Liver (tissue), 9 donors: ENCODE measurements around the gene CCDC33. TPM values are rescaled to one million over a fixed set of nuclear protein-coding genes. Genes with fewer than 3 reads are reported as not detected.

ENCODE experiments used
- DNase-seq: peaks from one replicate; pipeline ENCODE4 v3.0.0-alpha.2; 2017; ENCODE audit warnings: low spot score
- H3K27ac ChIP-seq, 2 donors: one replicate each; pipeline ENCODE4 v1.7.0; 2013; ENCODE audit warnings: inconsistent platforms in 2 of 2, low read length in 2 of 2, control low read depth in 1 of 2, low read depth in 1 of 2, mild to moderate bottlenecking in 1 of 2
- H3K27me3 ChIP-seq, 4 donors: one replicate each; pipeline versions ENCODE4 v1.6.1 to v1.7.0; 2013; ENCODE audit warnings: low read length in 3 of 4, inconsistent platforms in 1 of 4, mild to moderate bottlenecking in 1 of 4, moderate library complexity in 1 of 4; ENCODE audit not compliant: control insufficient read depth in 4 of 4, insufficient read depth in 4 of 4
- H3K36me3 ChIP-seq, 4 donors: one replicate each; pipeline versions ENCODE4 v1.6.1 to v1.7.0; 2013; ENCODE audit warnings: low read length in 3 of 4, mild to moderate bottlenecking in 3 of 4, low read depth in 1 of 4, moderate library complexity in 1 of 4; ENCODE audit not compliant: control insufficient read depth in 4 of 4, insufficient read depth in 3 of 4
- H3K4me1 ChIP-seq, 4 donors: one replicate each; pipeline versions ENCODE4 v1.6.1 to v1.7.0; 2013; ENCODE audit warnings: low read length in 3 of 4, mild to moderate bottlenecking in 3 of 4, moderate library complexity in 1 of 4; ENCODE audit not compliant: control insufficient read depth in 4 of 4, insufficient read depth in 4 of 4
- H3K4me3 ChIP-seq, 3 donors: one replicate each; pipeline versions ENCODE4 v1.6.1 to v1.7.0; 2013; ENCODE audit warnings: low read length in 3 of 3, control low read depth in 1 of 3, low read depth in 1 of 3, mild to moderate bottlenecking in 1 of 3
- H3K9ac ChIP-seq, 2 donors: one replicate each; pipeline ENCODE4 v1.7.0; 2013; ENCODE audit warnings: low read length in 2 of 2, mild to moderate bottlenecking in 2 of 2, moderate library complexity in 2 of 2, control low read depth in 1 of 2, low read depth in 1 of 2
- H3K9me3 ChIP-seq, 4 donors: one replicate each; pipeline versions ENCODE4 v1.6.1 to v1.7.0; 2013; ENCODE audit warnings: low read length in 3 of 4; ENCODE audit not compliant: control insufficient read depth in 4 of 4
- EGR1 ChIP-seq, 2 donors: IDR thresholded peaks; 2 replicates each; pipeline ENCODE4 v1.6.1; 2016 to 2018; ENCODE audit warnings: antibody characterized with exemption in 2 of 2, low read depth in 2 of 2
- FOXA1 ChIP-seq: IDR thresholded peaks from 2 replicates; pipeline ENCODE4 v1.6.1; 2016; ENCODE audit warnings: antibody characterized with exemption
- FOXA2 ChIP-seq: IDR thresholded peaks from 2 replicates; pipeline ENCODE4 v1.6.1; 2016; ENCODE audit warnings: antibody characterized with exemption
- GABPA ChIP-seq, 2 donors: IDR thresholded peaks in 1 of 2; conservative IDR thresholded peaks in 1 of 2; 2 replicates each; pipeline ENCODE4 v1.6.1; 2016; ENCODE audit warnings: antibody characterized with exemption in 2 of 2, mild to moderate bottlenecking in 1 of 2, moderate library complexity in 1 of 2
- HNF4G ChIP-seq: IDR thresholded peaks from 2 replicates; pipeline ENCODE4 v1.6.1; 2016; ENCODE audit warnings: antibody characterized with exemption
- JUND ChIP-seq, 2 donors: IDR thresholded peaks; 2 replicates each; pipeline ENCODE4 v1.6.1; 2016; ENCODE audit warnings: antibody characterized with exemption in 2 of 2
- NR2F2 ChIP-seq: IDR thresholded peaks from 2 replicates; pipeline ENCODE4 v1.6.1; 2016; ENCODE audit warnings: antibody characterized with exemption
- RAD21 ChIP-seq, 2 donors: IDR thresholded peaks; 2 replicates each; pipeline ENCODE4 v1.6.1; 2016; ENCODE audit warnings: antibody characterized with exemption in 2 of 2, mild to moderate bottlenecking in 2 of 2
- REST ChIP-seq: IDR thresholded peaks from 2 replicates; pipeline ENCODE4 v1.6.1; 2016; ENCODE audit warnings: antibody characterized with exemption, mild to moderate bottlenecking
- RXRA ChIP-seq, 2 donors: IDR thresholded peaks; 2 replicates each; pipeline ENCODE4 v1.6.1; 2017 to 2018; ENCODE audit warnings: antibody characterized with exemption in 2 of 2, mild to moderate bottlenecking in 1 of 2
- SP1 ChIP-seq: IDR thresholded peaks from 2 replicates; pipeline ENCODE4 v1.6.1; 2018; ENCODE audit warnings: antibody characterized with exemption, mild to moderate bottlenecking
- TAF1 ChIP-seq: conservative IDR thresholded peaks from 2 replicates; pipeline ENCODE4 v1.6.1; 2016; ENCODE audit warnings: antibody characterized with exemption, mild to moderate bottlenecking
- YY1 ChIP-seq: IDR thresholded peaks from 2 replicates; pipeline ENCODE4 v1.6.1; 2016; ENCODE audit warnings: antibody characterized with exemption, mild to moderate bottlenecking
- ZBTB33 ChIP-seq: IDR thresholded peaks from 2 replicates; pipeline ENCODE4 v1.6.1; 2016; ENCODE audit warnings: antibody characterized with exemption
- WGBS: extraction: QIAGEN DNeasy Blood & Tissue Kit; methylation state at CpG from one replicate; pipeline ENCODE4 v1.1.7; 2013; 5-methylcytosine and 5-hydroxymethylcytosine counted together
- polyA plus RNA-seq, 2 donors: library from polyadenylated mRNA; stranded (reverse) in 1 of 2; unstranded in 1 of 2; fragments of 200-250 nt in 1 of 2; fragments of >200 nt in 1 of 2; fragmentation: Nextera tagmentation in 1 of 2; extraction: Ambion mirVana in 1 of 2; gene quantifications; one replicate each; pipeline versions ENCODE4 v1.2.1 to v1.2.3, GENCODE V29; 2013 to 2015
- total RNA-seq, 2 donors: library from RNA; depleted of rRNA; stranded (reverse); fragments of >200 nt; gene quantifications; one replicate each; pipeline ENCODE4 v1.2.3, GENCODE V29; 2014
- TF ChIP-seq, protein P1 (sequence below): fragments of 150-350 bp; IDR thresholded peaks from 2 replicates; pipeline ENCODE4 v1.5.1; 2017; ENCODE audit warnings: improper control_type of control experiment, low read depth, low read length; ENCODE audit not compliant: missing input control
- TF ChIP-seq, protein P2 (sequence below): IDR thresholded peaks from 2 replicates; pipeline ENCODE4 v1.6.1; 2016; ENCODE audit warnings: antibody characterized with exemption
- donor health status: healthy.
- donor health status: healthy.
- donor health status: healthy.
- donor health status: healthy.
- donor health status: healthy.

The CCDC33 gene
- total and polyA plus RNA-seq, 4 donors = not detected

DNA sequence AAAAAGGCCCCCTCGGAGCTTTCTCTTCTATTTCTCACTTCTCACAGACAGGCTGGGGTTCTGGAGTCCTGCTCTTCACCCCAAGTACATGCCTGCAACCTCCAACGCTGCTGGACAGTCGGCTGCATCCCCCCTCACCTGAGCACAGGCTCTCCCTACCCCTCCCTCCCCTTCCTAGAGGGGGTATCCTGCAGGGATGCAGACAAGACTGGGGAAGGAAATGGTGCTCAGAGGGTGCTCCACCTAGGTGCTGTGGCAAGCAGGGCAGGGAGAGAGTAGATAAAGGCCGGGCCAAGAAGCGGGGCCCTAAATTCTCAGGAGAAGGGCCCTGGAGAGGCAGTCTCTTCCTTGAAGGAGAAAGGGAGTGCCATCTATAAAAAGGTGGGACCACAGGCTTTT, 26.6 kb upstream of the CCDC33 start:
- no peak overlapping the region for H3K9ac ChIP-seq
- H3K4me1 ChIP-seq = no peaks in the 10 kb centered on the region
- 79% methylated on average over 5 of the region's 5 CpGs for WGBS
- no peak overlapping the region for H3K4me3 ChIP-seq
- H3K27me3 ChIP-seq = peaks cover 0 to 2% (median 0%) of the 10 kb centered on the region in 4 donors
- no peak for DNase-seq
- no peaks in the 10 kb centered on the region for H3K9me3 ChIP-seq
- no peaks in the 10 kb centered on the region for H3K36me3 ChIP-seq
- no peak overlapping the region for H3K27ac ChIP-seq
- TF ChIP-seq, protein P1, sequence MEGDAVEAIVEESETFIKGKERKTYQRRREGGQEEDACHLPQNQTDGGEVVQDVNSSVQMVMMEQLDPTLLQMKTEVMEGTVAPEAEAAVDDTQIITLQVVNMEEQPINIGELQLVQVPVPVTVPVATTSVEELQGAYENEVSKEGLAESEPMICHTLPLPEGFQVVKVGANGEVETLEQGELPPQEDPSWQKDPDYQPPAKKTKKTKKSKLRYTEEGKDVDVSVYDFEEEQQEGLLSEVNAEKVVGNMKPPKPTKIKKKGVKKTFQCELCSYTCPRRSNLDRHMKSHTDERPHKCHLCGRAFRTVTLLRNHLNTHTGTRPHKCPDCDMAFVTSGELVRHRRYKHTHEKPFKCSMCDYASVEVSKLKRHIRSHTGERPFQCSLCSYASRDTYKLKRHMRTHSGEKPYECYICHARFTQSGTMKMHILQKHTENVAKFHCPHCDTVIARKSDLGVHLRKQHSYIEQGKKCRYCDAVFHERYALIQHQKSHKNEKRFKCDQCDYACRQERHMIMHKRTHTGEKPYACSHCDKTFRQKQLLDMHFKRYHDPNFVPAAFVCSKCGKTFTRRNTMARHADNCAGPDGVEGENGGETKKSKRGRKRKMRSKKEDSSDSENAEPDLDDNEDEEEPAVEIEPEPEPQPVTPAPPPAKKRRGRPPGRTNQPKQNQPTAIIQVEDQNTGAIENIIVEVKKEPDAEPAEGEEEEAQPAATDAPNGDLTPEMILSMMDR = no peak
- TF ChIP-seq HNF4G (no peak), FOXA2 (no peak), EGR1 (IDR thresholded peaks at IDR 0.05; ENCODE audit: low read depth in 2 of 2) (no peak), NR2F2 (no peak), YY1 (no peak), GABPA (IDR thresholded peaks at IDR 0.05 in 1 of 2, conservative IDR thresholded peaks at IDR 0.05 in 1 of 2) (no peak), TAF1 (no peak), RXRA (IDR thresholded peaks at IDR 0.05) (no peak), FOXA1 (no peak), SP1 (no peak), REST (no peak), JUND (IDR thresholded peaks at IDR 0.05) (no peak), RAD21 (IDR thresholded peaks at IDR 0.05) (no peak)
- TF ChIP-seq, protein P2, sequence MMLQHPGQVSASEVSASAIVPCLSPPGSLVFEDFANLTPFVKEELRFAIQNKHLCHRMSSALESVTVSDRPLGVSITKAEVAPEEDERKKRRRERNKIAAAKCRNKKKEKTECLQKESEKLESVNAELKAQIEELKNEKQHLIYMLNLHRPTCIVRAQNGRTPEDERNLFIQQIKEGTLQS = no peak

- Histone ChIP-seq H3K27ac (no peak overlapping the region), H3K9me3 (no peaks in the 10 kb centered on the region), H3K27me3 (peaks cover 0 to 3% (median 0%) of the 10 kb centered on the region in 4 donors), H3K4me1 (no peaks in the 10 kb centered on the region), H3K36me3 (no peaks in the 10 kb centered on the region), H3K9ac (no peak overlapping the region), H3K4me3 (no peak overlapping the region)
- TF ChIP-seq FOXA2 = no peak
- no peak for TF ChIP-seq RAD21 (IDR thresholded peaks at IDR 0.05)
- no peak for TF ChIP-seq GABPA (IDR thresholded peaks at IDR 0.05 in 1 of 2, conservative IDR thresholded peaks at IDR 0.05 in 1 of 2)
- TF ChIP-seq HNF4G = no peak
- no peak for TF ChIP-seq ZBTB33
- TF ChIP-seq NR2F2 = no peak
- TF ChIP-seq TAF1 = no peak
- TF ChIP-seq REST = no peak
- DNase-seq = no peak
- 54% methylated on average over 4 of the region's 4 CpGs for WGBS
These were observed 26.0 kb upstream of the CCDC33 start for GRCh38 chr15:74209997-74210671.
